ENCODE measurements around the gene RIC3. TPM values are rescaled to one million over a fixed set of nuclear protein-coding genes. Genes with fewer than 3 reads are reported as not detected.

RIC3 gene
- total RNA-seq, 1 experiment from 2014 or later: 23.7 TPM

- H3K9me3 ChIP-seq (ENCODE audit: control insufficient read depth, low read depth, low read length): no peaks in the 10 kb centered on the region
- H3K23ac ChIP-seq (ENCODE audit: insufficient read length, low read depth, low read length): no peak within 1 kb of the TSS
- H2BK12ac ChIP-seq (ENCODE audit: insufficient read length, low read depth, low read length): no peak within 1 kb of the TSS
- peaks cover 45 to 46% of the 10 kb centered on the region in 2 experiments for H3K4me1 Mint-ChIP-seq
- H4K8ac ChIP-seq (replicated peaks; ENCODE audit: insufficient read length, low read depth, low read length): no peak within 1 kb of the TSS
- no peaks in the 10 kb centered on the region for H3K79me1 ChIP-seq (ENCODE audit: insufficient read depth, low read depth, low read length, poor library complexity, severe bottlenecking)
- H3K27me3 Mint-ChIP-seq (ENCODE audit: low read depth): peaks cover 59% of the 10 kb centered on the region
- no peak within 1 kb of the TSS for H2BK15ac ChIP-seq (ENCODE audit: low read depth, low read length)
- H3K27me3 ChIP-seq (ENCODE audit: insufficient read depth, low read length): peaks cover 2% of the 10 kb centered on the region; the same call in 1 of the 2 replicates
- no peak within 1 kb of the TSS for H3T11ph ChIP-seq (ENCODE audit: low read length)
- H3K79me2 ChIP-seq (ENCODE audit: insufficient read depth, low read length): no peaks in the 10 kb centered on the region
- peak within 1 kb of the TSS; percentile 59 for H3K18ac ChIP-seq (ENCODE audit: insufficient read length, low read depth, low read length)
- H3K36me3 Mint-ChIP-seq (ENCODE audit: insufficient read depth in 1 of 3, low read depth in 3 of 3): no peaks in the 10 kb centered on the region; a peak in 1 of 7 replicates
- DNase-seq: peak; percentile 57
- no peaks in the 10 kb centered on the region for H4K20me1 ChIP-seq (ENCODE audit: control insufficient read depth, insufficient read depth, insufficient read length)
- no peak within 1 kb of the TSS for H2AK5ac ChIP-seq (ENCODE audit: insufficient read length, low read length)
- H3K9me3 Mint-ChIP-seq: no peaks in the 10 kb centered on the region
- no peak within 1 kb of the TSS for H3K56ac ChIP-seq (ENCODE audit: insufficient read length, low read depth, low read length)
- H3K4me3 Mint-ChIP-seq: peak within 1 kb of the TSS; percentile 73 to 85
- no peak within 1 kb of the TSS for H2BK20ac ChIP-seq (ENCODE audit: low read depth, low read length, poor library complexity, severe bottlenecking)
- H3K27ac ChIP-seq (ENCODE audit: insufficient read length, low read depth, low read length): no peak within 1 kb of the TSS
- H3K4me2 ChIP-seq (ENCODE audit: insufficient read depth, insufficient read length, low read length): peak within 1 kb of the TSS; percentile 68
- no peak; the same call in 2 of the 3 replicates for TF ChIP-seq CTCF (conservative IDR thresholded peaks at IDR 0.05)
- no peak within 1 kb of the TSS for H2BK120ac ChIP-seq (ENCODE audit: low read depth, low read length, poor library complexity, severe bottlenecking)
- peaks cover 6% of the 10 kb centered on the region for H3K23me2 ChIP-seq (ENCODE audit: insufficient read length, low read depth, low read length, poor library complexity, severe bottlenecking)
- no peak within 1 kb of the TSS for H3K4ac ChIP-seq (ENCODE audit: low read depth, low read length)
- peak within 1 kb of the TSS; percentile 74 for H3K14ac ChIP-seq (ENCODE audit: insufficient read depth, low read length)
- H3K4me1 ChIP-seq (ENCODE audit: insufficient read depth, low read length): peaks cover 10% of the 10 kb centered on the region; the same call in 1 of the 2 replicates
- peak within 1 kb of the TSS; percentile 11 for H3K9ac ChIP-seq (ENCODE audit: extremely low read depth, insufficient read length, low read length)
- H3K27ac Mint-ChIP-seq: no peak within 1 kb of the TSS
- H2AFZ ChIP-seq (ENCODE audit: low read length): no peak within 1 kb of the TSS
- no peak within 1 kb of the TSS for H4K5ac ChIP-seq (ENCODE audit: insufficient read length, low read depth, low read length)
- no peak within 1 kb of the TSS for H2BK5ac ChIP-seq (ENCODE audit: insufficient read length, low read length)
- WGBS (ENCODE audit: extremely low coverage, insufficient read length, low lambda C conversion rate): no CpG with 5 or more reads among the region's 104 CpGs
- no peak within 1 kb of the TSS for H4K91ac ChIP-seq (ENCODE audit: insufficient read length, low read depth, low read length)
Measured at GRCh38 chr11:8080674-8081590, 87.9 kb downstream of the RIC3 start, which contains the start of gene TUB. Gene TUB (plus strand): TSS chr11:8081211. CDS start chr11:8081511, 300 bp downstream.

All from H9 (cell line).